ENCODE data around the gene NKG7. TPM values are rescaled to one million over a fixed set of nuclear protein-coding genes. Genes with fewer than 3 reads are reported as not detected.

The NKG7 gene
- total and polyA plus RNA-seq, 2 of the 13 experiments (the other 11 are each of a cell fraction or from before 2014, with no cell fraction given), result 0.40 TPM; not detected in 1

GRCh38 chr19:51327066-51328001 is 45.1 kb downstream of the NKG7 start:
- FAIRE-seq, result no peak
- no peak overlapping the region for H2AFZ ChIP-seq (ENCODE audit: low read length)
- no peak for TF ChIP-seq NR1H2 (CRISPR knock-in tag; IDR thresholded peaks at IDR 0.05; ENCODE audit: borderline replicate concordance, low read depth)
- TF ChIP-seq ZNF839 (CRISPR knock-in tag; IDR thresholded peaks at IDR 0.05; ENCODE audit: borderline replicate concordance), result no peak
- TF ChIP-seq SOX6 (IDR thresholded peaks at IDR 0.05), result no peak
- TF ChIP-seq SOX6 (CRISPR knock-in tag; IDR thresholded peaks at IDR 0.05), result no peak
- 0 out of 2 replicates have a peak, but pooled peaks have one; percentile 32 for TF ChIP-seq ZFP91 (CRISPR knock-in tag; IDR thresholded peaks at IDR 0.05; ENCODE audit: borderline replicate concordance)
- TF ChIP-seq ZSCAN29 (CRISPR knock-in tag; conservative IDR thresholded peaks at IDR 0.05), result no peak
- peak; percentile 93 for TF ChIP-seq KDM2A (CRISPR knock-in tag; IDR thresholded peaks at IDR 0.05; ENCODE audit: borderline replicate concordance, low read depth)
- peak in 1 of 2 experiments; percentile 61; a peak in 3 of 4 replicates for TF ChIP-seq POLR2A (IDR thresholded peaks at IDR 0.05; ENCODE audit: insufficient read depth in 1 of 2, low read depth in 2 of 2, low read length in 2 of 2)
- 0 out of 2 replicates have a peak, but pooled peaks have one; percentile 34 for TF ChIP-seq ZNF235 (CRISPR knock-in tag; IDR thresholded peaks at IDR 0.05; ENCODE audit: borderline replicate concordance)
- 0 out of 2 replicates have a peak, but pooled peaks have one; percentile 43 for TF ChIP-seq ARID2 (CRISPR knock-in tag; IDR thresholded peaks at IDR 0.05; ENCODE audit: borderline replicate concordance)
- 0 out of 2 replicates have a peak, but pooled peaks have one; percentile 36 for TF ChIP-seq SNAPC2 (CRISPR knock-in tag; IDR thresholded peaks at IDR 0.05)
- no peak for TF ChIP-seq SP1 (IDR thresholded peaks at IDR 0.05)
- TF ChIP-seq SP1 (CRISPR knock-in tag; IDR thresholded peaks at IDR 0.05), result peak; percentile 82; the same call in 1 of the 2 replicates
- peak; percentile 41 for TF ChIP-seq MXD1 (CRISPR knock-in tag; IDR thresholded peaks at IDR 0.05)
- 0 out of 2 replicates have a peak, but pooled peaks have one; percentile 33 for TF ChIP-seq DRAP1 (CRISPR knock-in tag; IDR thresholded peaks at IDR 0.05)
- TF ChIP-seq ZXDC (CRISPR knock-in tag; IDR thresholded peaks at IDR 0.05), result no peak
- 0 out of 2 replicates have a peak, but pooled peaks have one; percentile 20 for TF ChIP-seq ZBTB20 (CRISPR knock-in tag; IDR thresholded peaks at IDR 0.05; ENCODE audit: borderline replicate concordance, low read depth)
- no peak for TF ChIP-seq BRD4 (CRISPR knock-in tag; IDR thresholded peaks at IDR 0.05)

More at GRCh38 chr19:51327066-51328001, 45.1 kb downstream of the NKG7 start:
- ChIA-PET POLR2A (interaction anchor here (1.0 kb wide), 1 partner anchor 41 kb away, joined by 3 read pairs; no protein-coding TSS in a partner anchor), CTCF (ENCODE audit: low intra/inter-chr PET ratio, low total read pairs) (no interaction called here)
- Histone ChIP-seq H3K79me2 (ENCODE audit: insufficient read depth, low read length) (no peaks in the 10 kb centered on the region), H3K9me3 (ENCODE audit: low read length) (no peaks in the 10 kb centered on the region), H3K4me1 (ENCODE audit: insufficient read depth, low read length) (peaks cover 15% of the 10 kb centered on the region), H3K36me3 (replicated peaks in 1 of 2; ENCODE audit: control insufficient read depth in 1 of 2, insufficient read depth in 2 of 2, low read length in 2 of 2) (peaks cover 2 to 18% of the 10 kb centered on the region in 2 experiments; a peak in 3 of 5 replicates), H3K27ac (ENCODE audit: extremely low read length, insufficient read depth, low read length) (no peak overlapping the region), H3K4me3 (replicated peaks in 1 of 3; ENCODE audit: insufficient read depth in 1 of 3, low read depth in 2 of 3, low read length in 3 of 3) (peak overlapping the region; percentile 34 to 79 (median 46); a peak in 5 of 6 replicates), H3K9ac (ENCODE audit: insufficient read depth, low read depth, low read length) (peak overlapping the region; percentile 68), H3K4me2 (ENCODE audit: low read depth, low read length) (peak overlapping the region; percentile 74), H3K27me3 (ENCODE audit: control insufficient read depth in 1 of 2, insufficient read depth in 2 of 2, low read length in 2 of 2) (peaks cover 8 to 34% of the 10 kb centered on the region in 2 experiments; a peak in 4 of 5 replicates), H4K20me1 (ENCODE audit: insufficient read depth, low read length) (no peaks in the 10 kb centered on the region)
- peak; percentile 59 for DNase-seq (ENCODE audit: low spot score)
- in situ Hi-C loops (cut with HindIII; ENCODE audit: extremely low pct_ligation_motif_present, low pct_unique_long_range_greater_than_20kb), result no loop called here
- intact Hi-C loops (cut with micrococcal nuclease; ENCODE audit: unreplicated experiment), result no loop called here
- ATAC-seq, result peak; percentile 70
- 5% methylated on average over 27 of the region's 75 CpGs for WGBS (ENCODE audit: low lambda C conversion rate)
- BruUV-seq (replicated peaks), result no TSS peak

All from HepG2 (cell line).